ENCODE results near the gene C4A.

DNA sequence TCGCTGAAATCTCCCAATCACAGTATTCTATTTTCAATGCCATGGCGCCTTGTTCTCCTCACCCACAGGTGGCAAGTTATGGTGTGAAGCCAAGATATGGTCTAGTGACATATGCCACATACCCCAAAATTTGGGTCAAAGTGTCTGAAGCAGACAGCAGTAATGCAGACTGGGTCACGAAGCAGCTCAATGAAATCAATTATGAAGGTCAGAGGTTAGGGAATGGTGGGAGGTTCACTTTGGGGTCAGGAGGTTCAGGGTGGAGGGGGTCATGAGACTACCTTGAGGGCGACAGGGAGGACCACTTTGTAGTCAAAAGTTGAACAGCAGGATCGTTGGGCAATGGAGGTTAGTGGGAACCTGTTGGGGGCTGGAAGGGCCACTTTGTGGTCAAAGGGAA, 33.6 kb upstream of the C4A start:
- TF ChIP-seq ZNF391 (tag by site-specific recombination; IDR thresholded peaks at IDR 0.05; ENCODE audit: borderline replicate concordance, low read depth) (no peak), KLF10 (tag by site-specific recombination; IDR thresholded peaks at IDR 0.05) (no peak), HOXA7 (CRISPR knock-in tag; IDR thresholded peaks at IDR 0.05; ENCODE audit: borderline replicate concordance) (no peak), ZNF341 (tag by site-specific recombination; IDR thresholded peaks at IDR 0.05; ENCODE audit: low read depth) (no peak), CTCF (tag by site-specific recombination; IDR thresholded peaks at IDR 0.05) (no peak), ZNF670 (tag by site-specific recombination; IDR thresholded peaks at IDR 0.05; ENCODE audit: low read depth) (no peak), SALL2 (tag by site-specific recombination; IDR thresholded peaks at IDR 0.05; ENCODE audit: borderline replicate concordance) (no peak), ZNF350 (tag by site-specific recombination; IDR thresholded peaks at IDR 0.05) (no peak), ZNF658 (tag by site-specific recombination; IDR thresholded peaks at IDR 0.05) (no peak)

All from HEK293 (cell line).